DND-41 (cell line): ENCODE measurements around the gene TUBAL3.

Experiments used
- EZH2 ChIP-seq: IDR thresholded peaks from 3 replicates; pipeline ENCODE4 v1.6.1; 2012; ENCODE audit warnings: borderline replicate concordance, low read depth, mild to moderate bottlenecking, moderate library complexity, low read length, inconsistent platforms; ENCODE audit not compliant: severe bottlenecking
- TF ChIP-seq, protein P1 (sequence below): IDR thresholded peaks from 2 replicates; pipeline ENCODE4 v1.5.1; 2012; ENCODE audit warnings: borderline replicate concordance, low read length, moderate library complexity, mild to moderate bottlenecking; ENCODE audit not compliant: poor library complexity, severe bottlenecking; ENCODE audit errors: extremely low read depth

GRCh38 chr10:5419466-5420094 lies 15.0 kb upstream of the TUBAL3 start:
- no peak for TF ChIP-seq EZH2
- TF ChIP-seq, protein P1, sequence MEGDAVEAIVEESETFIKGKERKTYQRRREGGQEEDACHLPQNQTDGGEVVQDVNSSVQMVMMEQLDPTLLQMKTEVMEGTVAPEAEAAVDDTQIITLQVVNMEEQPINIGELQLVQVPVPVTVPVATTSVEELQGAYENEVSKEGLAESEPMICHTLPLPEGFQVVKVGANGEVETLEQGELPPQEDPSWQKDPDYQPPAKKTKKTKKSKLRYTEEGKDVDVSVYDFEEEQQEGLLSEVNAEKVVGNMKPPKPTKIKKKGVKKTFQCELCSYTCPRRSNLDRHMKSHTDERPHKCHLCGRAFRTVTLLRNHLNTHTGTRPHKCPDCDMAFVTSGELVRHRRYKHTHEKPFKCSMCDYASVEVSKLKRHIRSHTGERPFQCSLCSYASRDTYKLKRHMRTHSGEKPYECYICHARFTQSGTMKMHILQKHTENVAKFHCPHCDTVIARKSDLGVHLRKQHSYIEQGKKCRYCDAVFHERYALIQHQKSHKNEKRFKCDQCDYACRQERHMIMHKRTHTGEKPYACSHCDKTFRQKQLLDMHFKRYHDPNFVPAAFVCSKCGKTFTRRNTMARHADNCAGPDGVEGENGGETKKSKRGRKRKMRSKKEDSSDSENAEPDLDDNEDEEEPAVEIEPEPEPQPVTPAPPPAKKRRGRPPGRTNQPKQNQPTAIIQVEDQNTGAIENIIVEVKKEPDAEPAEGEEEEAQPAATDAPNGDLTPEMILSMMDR = no peak
